Prostate gland (tissue), 2 donors: Measurements from ENCODE around the gene HSD17B1.

Experiments
- POLR2A ChIP-seq: fragments of 450-650 bp; IDR thresholded peaks from one replicate; pipeline ENCODE4 v1.6.1; 2016; ENCODE audit warnings: antibody characterized with exemption, mild to moderate bottlenecking
- TF ChIP-seq, protein P1 (sequence below), 4 experiments: fragments of 200-600 bp in 2 of 4; fragments of 450-650 bp in 2 of 4; sonication (generic) in 2 of 4; IDR thresholded peaks; 1 replicate in 3 of 4; 2 replicates in 1 of 4; pipeline ENCODE4 v1.5.1; 2016 to 2019; ENCODE audit warnings: antibody characterized with exemption in 4 of 4, mild to moderate bottlenecking in 2 of 4, moderate library complexity in 2 of 4

DNA sequence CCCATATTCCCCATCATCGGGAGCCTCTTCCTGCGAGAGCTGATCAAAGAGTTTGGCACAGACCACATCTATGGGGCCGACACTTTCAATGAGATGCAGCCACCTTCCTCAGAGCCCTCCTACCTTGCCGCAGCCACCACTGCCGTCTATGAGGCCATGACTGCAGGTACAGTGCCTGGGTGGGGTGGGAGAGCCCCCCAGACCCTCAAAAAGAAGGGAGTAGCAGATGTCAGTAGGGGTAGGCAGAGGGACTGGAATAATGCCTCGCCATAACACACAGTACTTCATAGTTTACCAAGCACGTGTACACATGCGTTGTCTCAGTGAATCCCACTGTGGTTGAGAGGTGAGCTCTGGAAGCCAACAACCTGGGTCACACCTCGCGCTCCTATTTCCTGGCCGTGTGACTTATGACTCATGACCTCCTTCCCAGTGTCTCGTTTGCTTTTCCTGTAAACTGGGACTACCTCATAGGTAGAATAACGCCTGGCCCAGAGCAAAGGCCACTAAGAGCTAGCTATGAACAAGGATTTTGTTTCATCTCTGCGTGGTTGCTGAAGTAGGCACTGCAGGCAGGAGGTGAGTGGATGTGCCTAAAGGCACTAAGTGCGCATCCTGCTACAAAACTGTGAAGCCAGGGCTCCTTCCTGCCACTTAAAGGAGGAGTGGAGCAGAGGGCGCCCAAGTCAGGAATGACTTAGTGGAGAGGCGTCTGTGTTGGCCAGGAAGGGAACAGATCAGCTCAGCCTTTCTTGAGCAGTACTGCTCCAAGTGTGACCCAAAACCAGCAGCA lies 11.5 kb upstream of the HSD17B1 start:
- TF ChIP-seq, protein P1, sequence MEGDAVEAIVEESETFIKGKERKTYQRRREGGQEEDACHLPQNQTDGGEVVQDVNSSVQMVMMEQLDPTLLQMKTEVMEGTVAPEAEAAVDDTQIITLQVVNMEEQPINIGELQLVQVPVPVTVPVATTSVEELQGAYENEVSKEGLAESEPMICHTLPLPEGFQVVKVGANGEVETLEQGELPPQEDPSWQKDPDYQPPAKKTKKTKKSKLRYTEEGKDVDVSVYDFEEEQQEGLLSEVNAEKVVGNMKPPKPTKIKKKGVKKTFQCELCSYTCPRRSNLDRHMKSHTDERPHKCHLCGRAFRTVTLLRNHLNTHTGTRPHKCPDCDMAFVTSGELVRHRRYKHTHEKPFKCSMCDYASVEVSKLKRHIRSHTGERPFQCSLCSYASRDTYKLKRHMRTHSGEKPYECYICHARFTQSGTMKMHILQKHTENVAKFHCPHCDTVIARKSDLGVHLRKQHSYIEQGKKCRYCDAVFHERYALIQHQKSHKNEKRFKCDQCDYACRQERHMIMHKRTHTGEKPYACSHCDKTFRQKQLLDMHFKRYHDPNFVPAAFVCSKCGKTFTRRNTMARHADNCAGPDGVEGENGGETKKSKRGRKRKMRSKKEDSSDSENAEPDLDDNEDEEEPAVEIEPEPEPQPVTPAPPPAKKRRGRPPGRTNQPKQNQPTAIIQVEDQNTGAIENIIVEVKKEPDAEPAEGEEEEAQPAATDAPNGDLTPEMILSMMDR (IDR thresholded peaks at IDR 0.05), result no peak
- no peak for TF ChIP-seq POLR2A
